ENCODE data around the gene NT5C2. TPM values are rescaled to one million over a fixed set of nuclear protein-coding genes. Genes with fewer than 3 reads are reported as not detected.
A peak's percentile ranks its signal among the peaks of the same experiment; 100 is the strongest.
"Not testable (repeated sequence)": the region's sequence is repeated elsewhere in the genome, so short reads cannot be mapped to it uniquely, and the experiment has no call there.

Gene NT5C2
- polyA plus RNA-seq, 6 donors from 2014 or later = 49.2 to 68.2 (median 61.9) TPM

- DNase-seq (no peak), ATAC-seq (ENCODE audit: low read depth in 2 of 2) (no peak)
- peaks cover 4 to 16% of the 10 kb centered on the region in 2 donors for H3K36me3 Mint-ChIP-seq
- H3K4me1 Mint-ChIP-seq = no peaks in the 10 kb centered on the region
- peak overlapping the region in 2 of 8 donors; percentile 48 to 59 for H3K4me3 Mint-ChIP-seq
- peaks cover 2 to 14% (median 12%) of the 10 kb centered on the region in 7 donors for H3K9me3 Mint-ChIP-seq
- peaks cover 0 to 21% (median 4%) of the 10 kb centered on the region in 3 donors for H3K27me3 Mint-ChIP-seq
- H3K27ac Mint-ChIP-seq = no peak overlapping the region
These were observed 22.5 kb upstream of the NT5C2 start for GRCh38 chr10:103215601-103216000.

- not testable (repeated sequence) for H3K4me1 Mint-ChIP-seq; H3K27me3 Mint-ChIP-seq; H3K4me3 Mint-ChIP-seq; H3K27ac Mint-ChIP-seq; ATAC-seq (ENCODE audit: low read depth in 2 of 2); DNase-seq
- Mint-ChIP-seq H3K9me3 (peaks cover 11 to 24% (median 16%) of the 10 kb centered on the region in 7 donors), H3K36me3 (peaks cover 4 to 30% of the 10 kb centered on the region in 2 donors)
These were observed 17.2 kb upstream of the NT5C2 start for GRCh38 chr10:103210262-103210661.

- H3K27ac Mint-ChIP-seq; ATAC-seq (ENCODE audit: low read depth in 2 of 2); DNase-seq; H3K4me1 Mint-ChIP-seq; H3K27me3 Mint-ChIP-seq; H3K4me3 Mint-ChIP-seq: not testable (repeated sequence)
- Mint-ChIP-seq H3K36me3 (peaks cover 4 to 24% of the 10 kb centered on the region in 2 donors), H3K9me3 (peaks cover 8 to 22% (median 14%) of the 10 kb centered on the region in 7 donors)
These were observed 14.6 kb upstream of the NT5C2 start for GRCh38 chr10:103207643-103208042.

- H3K9me3 Mint-ChIP-seq = peaks cover 4 to 18% (median 12%) of the 10 kb centered on the region in 7 donors
- H3K4me3 Mint-ChIP-seq = no peak overlapping the region
These were observed 14.1 kb upstream of the NT5C2 start for GRCh38 chr10:103207141-103207540.

GRCh38 chr10:103206715-103207114, 13.6 kb upstream of the NT5C2 start:
- not testable (repeated sequence) for ATAC-seq (ENCODE audit: low read depth in 2 of 2); DNase-seq; H3K4me3 Mint-ChIP-seq; H3K27me3 Mint-ChIP-seq; H3K4me1 Mint-ChIP-seq; H3K27ac Mint-ChIP-seq
- peaks cover 0 to 15% of the 10 kb centered on the region in 2 donors for H3K36me3 Mint-ChIP-seq
- peaks cover 0 to 15% (median 8%) of the 10 kb centered on the region in 7 donors for H3K9me3 Mint-ChIP-seq

More at GRCh38 chr10:103207141-103207540, 14.1 kb upstream of the NT5C2 start:
- no peak overlapping the region for H3K27ac Mint-ChIP-seq
- peaks cover 0 to 6% (median 0%) of the 10 kb centered on the region in 3 donors for H3K27me3 Mint-ChIP-seq
- ATAC-seq (ENCODE audit: low read depth in 2 of 2) = no peak
- H3K36me3 Mint-ChIP-seq = peaks cover 4 to 19% of the 10 kb centered on the region in 2 donors
- DNase-seq = no peak
- no peaks in the 10 kb centered on the region for H3K4me1 Mint-ChIP-seq

GRCh38 chr10:103205401-103205800, 12.3 kb upstream of the NT5C2 start:
- H3K9me3 Mint-ChIP-seq = peaks cover 0 to 12% (median 8%) of the 10 kb centered on the region in 7 donors
- ATAC-seq (ENCODE audit: low read depth in 2 of 2); DNase-seq; H3K4me3 Mint-ChIP-seq; H3K4me1 Mint-ChIP-seq; H3K27me3 Mint-ChIP-seq; H3K27ac Mint-ChIP-seq: not testable (repeated sequence)
- peaks cover 0 to 14% of the 10 kb centered on the region in 2 donors for H3K36me3 Mint-ChIP-seq

- peaks cover 0 to 12% (median 8%) of the 10 kb centered on the region in 7 donors for H3K9me3 Mint-ChIP-seq
- H3K27me3 Mint-ChIP-seq = peaks cover 0 to 6% (median 0%) of the 10 kb centered on the region in 3 donors
- no peak overlapping the region for H3K27ac Mint-ChIP-seq
- no peaks in the 10 kb centered on the region for H3K4me1 Mint-ChIP-seq
- DNase-seq (no peak), ATAC-seq (ENCODE audit: low read depth in 2 of 2) (no peak)
- H3K4me3 Mint-ChIP-seq = no peak overlapping the region
- H3K36me3 Mint-ChIP-seq = peaks cover 0 to 14% of the 10 kb centered on the region in 2 donors
These were observed 11.5 kb upstream of the NT5C2 start for GRCh38 chr10:103204353-103205255.

- H3K4me3 Mint-ChIP-seq = no peak overlapping the region
- ATAC-seq (ENCODE audit: low read depth in 2 of 2) = no peak
- H3K27ac Mint-ChIP-seq = no peak overlapping the region
- peaks cover 0 to 6% (median 0%) of the 10 kb centered on the region in 3 donors for H3K27me3 Mint-ChIP-seq
- no peaks in the 10 kb centered on the region for H3K4me1 Mint-ChIP-seq
- peaks cover 0 to 12% (median 8%) of the 10 kb centered on the region in 7 donors for H3K9me3 Mint-ChIP-seq
- peaks cover 0 to 14% of the 10 kb centered on the region in 2 donors for H3K36me3 Mint-ChIP-seq
- no peak for DNase-seq
These were observed 10.4 kb upstream of the NT5C2 start for GRCh38 chr10:103203466-103203865.

GRCh38 chr10:103202319-103202718, 9.2 kb upstream of the NT5C2 start:
- Mint-ChIP-seq H3K4me1 (peaks cover 0 to 2% (median 0%) of the 10 kb centered on the region in 3 donors), H3K27ac (no peak overlapping the region), H3K27me3 (peaks cover 0 to 6% (median 0%) of the 10 kb centered on the region in 3 donors), H3K36me3 (peaks cover 0 to 14% of the 10 kb centered on the region in 2 donors), H3K4me3 (no peak overlapping the region), H3K9me3 (peaks cover 0 to 11% (median 6%) of the 10 kb centered on the region in 7 donors)
- no peak for ATAC-seq (ENCODE audit: low read depth in 2 of 2)
- DNase-seq = no peak

- Mint-ChIP-seq H3K27ac (no peak overlapping the region), H3K36me3 (no peaks in the 10 kb centered on the region), H3K4me1 (peaks cover 0 to 4% (median 0%) of the 10 kb centered on the region in 3 donors), H3K9me3 (no peaks in the 10 kb centered on the region), H3K4me3 (peak overlapping the region in 1 of 8 donors; percentile 41), H3K27me3 (no peaks in the 10 kb centered on the region)
- ATAC-seq (ENCODE audit: low read depth in 2 of 2) (no peak), DNase-seq (no peak)
These were observed 6.4 kb upstream of the NT5C2 start for GRCh38 chr10:103199488-103199887.

- no peaks in the 10 kb centered on the region for H3K27me3 Mint-ChIP-seq
- H3K36me3 Mint-ChIP-seq = no peaks in the 10 kb centered on the region
- DNase-seq = no peak
These were observed 5.6 kb upstream of the NT5C2 start for GRCh38 chr10:103198648-103199047.

GRCh38 chr10:103197903-103198302, 4.8 kb upstream of the NT5C2 start:
- Mint-ChIP-seq H3K36me3 (no peaks in the 10 kb centered on the region), H3K4me3 (no peak overlapping the region), H3K4me1 (peaks cover 9 to 13% (median 11%) of the 10 kb centered on the region in 3 donors), H3K9me3 (no peaks in the 10 kb centered on the region), H3K27me3 (no peaks in the 10 kb centered on the region), H3K27ac (no peak overlapping the region)
- DNase-seq (no peak), ATAC-seq (ENCODE audit: low read depth in 2 of 2) (no peak)

More at GRCh38 chr10:103198648-103199047, 5.6 kb upstream of the NT5C2 start:
- ATAC-seq (ENCODE audit: low read depth in 2 of 2) = no peak
- Mint-ChIP-seq H3K4me3 (no peak overlapping the region), H3K9me3 (no peaks in the 10 kb centered on the region), H3K27ac (no peak overlapping the region), H3K4me1 (peaks cover 5 to 9% (median 7%) of the 10 kb centered on the region in 3 donors)

GRCh38 chr10:103197174-103197573, 4.1 kb upstream of the NT5C2 start:
- ATAC-seq (ENCODE audit: low read depth in 2 of 2) = no peak
- H3K4me3 Mint-ChIP-seq = no peak overlapping the region
- no peaks in the 10 kb centered on the region for H3K9me3 Mint-ChIP-seq
- H3K27ac Mint-ChIP-seq = no peak overlapping the region
- peaks cover 14 to 15% (median 14%) of the 10 kb centered on the region in 3 donors for H3K4me1 Mint-ChIP-seq
- H3K36me3 Mint-ChIP-seq = no peaks in the 10 kb centered on the region
- H3K27me3 Mint-ChIP-seq = no peaks in the 10 kb centered on the region
- no peak for DNase-seq

GRCh38 chr10:103196516-103196915, 3.4 kb upstream of the NT5C2 start:
- Mint-ChIP-seq H3K36me3 (no peaks in the 10 kb centered on the region), H3K9me3 (no peaks in the 10 kb centered on the region), H3K4me3 (no peak overlapping the region), H3K27ac (no peak overlapping the region), H3K27me3 (no peaks in the 10 kb centered on the region), H3K4me1 (peaks cover 20 to 22% (median 20%) of the 10 kb centered on the region in 3 donors)
- no peak for DNase-seq
- no peak for ATAC-seq (ENCODE audit: low read depth in 2 of 2)

All from naive B cell (primary cell).